ENCODE measurements around the gene ABRAXAS1.
"Not testable (repeated sequence)": the region's sequence is repeated elsewhere in the genome, so short reads cannot be mapped to it uniquely, and the experiment has no call there.

The ABRAXAS1 gene

DNA sequence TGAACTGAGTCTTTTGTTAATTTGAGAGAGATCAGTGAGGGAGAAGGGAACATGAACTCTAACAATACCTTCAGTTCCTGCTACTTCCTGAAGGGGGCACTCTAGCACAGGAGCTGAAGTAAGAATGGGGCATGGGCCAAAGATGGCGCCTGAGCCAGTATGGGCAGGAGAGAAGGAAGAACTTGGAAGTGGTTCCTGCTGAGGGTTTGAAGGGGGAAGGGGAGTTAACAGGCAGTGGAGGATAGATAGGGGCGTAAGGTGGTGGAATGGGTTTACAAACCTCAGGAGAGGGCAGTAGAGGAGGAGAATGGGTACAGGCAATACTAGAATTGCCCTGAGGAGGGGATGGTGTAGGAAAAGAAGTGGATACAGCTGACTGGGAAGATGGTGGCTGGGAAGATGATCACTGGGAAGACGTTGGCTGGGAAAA is 24.3 kb upstream of the ABRAXAS1 start:
- not testable (repeated sequence) for H3K4me3 Mint-ChIP-seq; H3K36me3 Mint-ChIP-seq (ENCODE audit: low read depth); H3K4me1 Mint-ChIP-seq; H3K9me3 Mint-ChIP-seq; H3K27ac Mint-ChIP-seq; H3K27me3 Mint-ChIP-seq (ENCODE audit: low read depth)
- TF ChIP-seq, protein P1, sequence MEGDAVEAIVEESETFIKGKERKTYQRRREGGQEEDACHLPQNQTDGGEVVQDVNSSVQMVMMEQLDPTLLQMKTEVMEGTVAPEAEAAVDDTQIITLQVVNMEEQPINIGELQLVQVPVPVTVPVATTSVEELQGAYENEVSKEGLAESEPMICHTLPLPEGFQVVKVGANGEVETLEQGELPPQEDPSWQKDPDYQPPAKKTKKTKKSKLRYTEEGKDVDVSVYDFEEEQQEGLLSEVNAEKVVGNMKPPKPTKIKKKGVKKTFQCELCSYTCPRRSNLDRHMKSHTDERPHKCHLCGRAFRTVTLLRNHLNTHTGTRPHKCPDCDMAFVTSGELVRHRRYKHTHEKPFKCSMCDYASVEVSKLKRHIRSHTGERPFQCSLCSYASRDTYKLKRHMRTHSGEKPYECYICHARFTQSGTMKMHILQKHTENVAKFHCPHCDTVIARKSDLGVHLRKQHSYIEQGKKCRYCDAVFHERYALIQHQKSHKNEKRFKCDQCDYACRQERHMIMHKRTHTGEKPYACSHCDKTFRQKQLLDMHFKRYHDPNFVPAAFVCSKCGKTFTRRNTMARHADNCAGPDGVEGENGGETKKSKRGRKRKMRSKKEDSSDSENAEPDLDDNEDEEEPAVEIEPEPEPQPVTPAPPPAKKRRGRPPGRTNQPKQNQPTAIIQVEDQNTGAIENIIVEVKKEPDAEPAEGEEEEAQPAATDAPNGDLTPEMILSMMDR (IDR thresholded peaks at IDR 0.05; ENCODE audit: unreplicated experiment in 3 of 3) = peak; percentile 15 to 33 (median 31)

DNA sequence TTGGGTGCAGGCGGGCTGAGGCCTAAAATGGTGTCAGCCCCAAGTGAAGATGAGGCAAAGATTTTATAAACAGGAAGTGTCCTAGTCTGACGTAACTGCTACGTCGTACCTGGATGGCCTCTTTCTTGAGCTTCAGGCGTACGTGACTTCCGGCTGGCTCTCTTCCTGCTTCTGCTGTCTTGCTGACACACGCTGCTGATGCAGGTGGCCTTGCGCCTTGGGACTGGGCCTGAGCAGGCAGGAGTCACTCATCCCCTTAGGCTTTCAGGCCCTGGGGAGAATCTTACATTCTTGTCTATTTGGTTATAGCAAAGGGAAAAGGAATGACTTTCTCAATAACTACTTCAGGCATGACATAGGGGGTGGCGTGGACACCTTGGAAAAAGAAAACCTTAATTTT is 20.1 kb upstream of the ABRAXAS1 start:
- Mint-ChIP-seq H3K27me3 (ENCODE audit: low read depth) (peaks cover 6% of the 10 kb centered on the region), H3K4me1 (no peaks in the 10 kb centered on the region), H3K36me3 (ENCODE audit: low read depth) (no peaks in the 10 kb centered on the region), H3K4me3 (no peak overlapping the region), H3K9me3 (no peaks in the 10 kb centered on the region), H3K27ac (no peak overlapping the region)
- TF ChIP-seq, protein P1 (IDR thresholded peaks at IDR 0.05; ENCODE audit: unreplicated experiment in 3 of 3) = no peak

DNA sequence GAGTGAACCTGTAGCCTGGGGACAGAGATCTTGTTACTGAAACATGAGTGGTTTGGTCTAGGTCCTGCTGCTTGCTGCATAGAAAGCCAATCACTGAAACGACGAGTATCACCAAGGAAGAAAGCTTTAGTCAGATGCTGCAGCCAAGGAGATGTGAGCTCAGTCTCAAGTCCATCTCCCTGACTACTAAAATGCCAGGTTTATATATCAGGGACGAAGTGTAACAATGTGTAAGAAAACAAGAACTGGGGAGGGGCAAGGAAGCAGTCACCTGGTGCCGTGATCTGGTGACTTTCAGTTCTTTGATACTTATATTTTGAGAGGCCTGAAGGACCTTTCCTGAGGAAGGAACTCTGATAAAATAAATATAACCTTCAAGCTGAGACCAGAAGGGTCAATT is 19.6 kb upstream of the ABRAXAS1 start:
- H3K27ac Mint-ChIP-seq = no peak overlapping the region
- H3K36me3 Mint-ChIP-seq (ENCODE audit: low read depth) = no peaks in the 10 kb centered on the region
- peaks cover 6% of the 10 kb centered on the region for H3K27me3 Mint-ChIP-seq (ENCODE audit: low read depth)
- TF ChIP-seq, protein P1 (IDR thresholded peaks at IDR 0.05; ENCODE audit: unreplicated experiment in 3 of 3) = no peak
- no peak overlapping the region for H3K4me3 Mint-ChIP-seq
- no peaks in the 10 kb centered on the region for H3K9me3 Mint-ChIP-seq
- no peaks in the 10 kb centered on the region for H3K4me1 Mint-ChIP-seq

DNA sequence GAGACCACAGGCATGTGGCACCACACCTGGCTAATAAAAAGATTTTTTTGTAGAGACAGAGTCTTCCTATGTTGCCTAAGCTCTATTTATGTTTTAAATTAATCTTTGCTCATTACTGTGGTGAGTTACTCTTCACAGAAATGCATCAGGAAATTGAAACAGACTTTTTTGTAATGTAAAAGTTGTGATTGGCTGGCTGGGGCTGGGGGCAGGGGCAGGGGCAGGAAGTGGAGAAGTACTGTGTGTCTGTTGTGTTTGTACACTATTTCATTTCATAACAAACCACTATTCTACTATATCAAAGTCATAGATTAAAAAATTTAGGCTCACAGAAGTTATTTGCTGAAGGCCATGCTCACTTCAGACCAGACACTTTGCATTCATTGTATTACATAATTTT is 19.1 kb upstream of the ABRAXAS1 start:
- Mint-ChIP-seq H3K9me3 (no peaks in the 10 kb centered on the region), H3K27ac (no peak overlapping the region), H3K4me1 (no peaks in the 10 kb centered on the region), H3K36me3 (ENCODE audit: low read depth) (no peaks in the 10 kb centered on the region), H3K4me3 (no peak overlapping the region), H3K27me3 (ENCODE audit: low read depth) (peaks cover 6% of the 10 kb centered on the region)
- TF ChIP-seq, protein P1 (IDR thresholded peaks at IDR 0.05; ENCODE audit: unreplicated experiment in 3 of 3) = no peak

DNA sequence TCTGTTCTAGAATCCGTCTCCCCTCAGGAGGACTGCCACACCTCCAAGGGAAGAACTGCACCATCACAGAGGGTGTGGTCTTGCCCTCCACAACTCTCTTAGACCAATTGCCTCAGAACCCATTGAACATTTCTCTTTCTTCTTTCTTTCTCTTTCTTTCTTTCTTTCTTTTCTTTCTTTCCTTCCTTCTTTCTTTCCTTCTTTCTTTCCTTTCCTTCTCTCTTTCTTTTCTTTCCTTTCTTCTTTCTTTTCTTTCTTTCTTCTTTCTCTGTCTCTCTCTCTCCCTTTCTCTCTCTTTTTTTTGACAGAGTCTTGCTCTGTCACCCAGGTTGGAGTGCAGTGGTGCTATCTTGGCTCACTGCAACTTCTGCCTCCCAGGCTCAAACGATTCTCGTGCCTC is 16.8 kb upstream of the ABRAXAS1 start:
- not testable (repeated sequence) for H3K36me3 Mint-ChIP-seq (ENCODE audit: low read depth); H3K4me1 Mint-ChIP-seq; H3K9me3 Mint-ChIP-seq; H3K4me3 Mint-ChIP-seq; H3K27ac Mint-ChIP-seq; H3K27me3 Mint-ChIP-seq (ENCODE audit: low read depth)

DNA sequence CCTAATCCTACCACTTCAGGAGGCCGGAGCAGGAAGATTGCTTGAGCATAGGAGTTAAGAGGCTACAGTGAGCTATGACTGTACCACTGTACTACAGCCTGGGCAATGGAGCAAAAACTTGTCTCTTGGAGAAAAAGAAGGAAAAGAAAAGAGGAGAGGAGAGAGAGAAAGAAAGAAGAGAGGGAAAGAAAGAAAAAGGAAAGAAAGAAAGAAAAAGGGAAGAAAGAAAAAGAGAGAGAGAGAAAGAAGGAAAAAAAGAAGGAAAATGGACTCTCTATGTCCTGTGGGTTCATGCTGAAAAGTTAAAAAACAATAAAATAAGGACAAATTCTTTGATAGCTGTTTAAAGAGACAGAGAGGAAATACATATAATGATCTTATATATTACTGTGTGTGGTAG is 13.3 kb upstream of the ABRAXAS1 start:
- H3K27me3 Mint-ChIP-seq (ENCODE audit: low read depth) = peaks cover 6% of the 10 kb centered on the region
- H3K27ac Mint-ChIP-seq = no peak overlapping the region
- H3K4me1 Mint-ChIP-seq = no peaks in the 10 kb centered on the region
- TF ChIP-seq, protein P1 (IDR thresholded peaks at IDR 0.05; ENCODE audit: unreplicated experiment in 3 of 3) = no peak
- no peaks in the 10 kb centered on the region for H3K9me3 Mint-ChIP-seq
- H3K36me3 Mint-ChIP-seq (ENCODE audit: low read depth) = no peaks in the 10 kb centered on the region
- no peak overlapping the region for H3K4me3 Mint-ChIP-seq

DNA sequence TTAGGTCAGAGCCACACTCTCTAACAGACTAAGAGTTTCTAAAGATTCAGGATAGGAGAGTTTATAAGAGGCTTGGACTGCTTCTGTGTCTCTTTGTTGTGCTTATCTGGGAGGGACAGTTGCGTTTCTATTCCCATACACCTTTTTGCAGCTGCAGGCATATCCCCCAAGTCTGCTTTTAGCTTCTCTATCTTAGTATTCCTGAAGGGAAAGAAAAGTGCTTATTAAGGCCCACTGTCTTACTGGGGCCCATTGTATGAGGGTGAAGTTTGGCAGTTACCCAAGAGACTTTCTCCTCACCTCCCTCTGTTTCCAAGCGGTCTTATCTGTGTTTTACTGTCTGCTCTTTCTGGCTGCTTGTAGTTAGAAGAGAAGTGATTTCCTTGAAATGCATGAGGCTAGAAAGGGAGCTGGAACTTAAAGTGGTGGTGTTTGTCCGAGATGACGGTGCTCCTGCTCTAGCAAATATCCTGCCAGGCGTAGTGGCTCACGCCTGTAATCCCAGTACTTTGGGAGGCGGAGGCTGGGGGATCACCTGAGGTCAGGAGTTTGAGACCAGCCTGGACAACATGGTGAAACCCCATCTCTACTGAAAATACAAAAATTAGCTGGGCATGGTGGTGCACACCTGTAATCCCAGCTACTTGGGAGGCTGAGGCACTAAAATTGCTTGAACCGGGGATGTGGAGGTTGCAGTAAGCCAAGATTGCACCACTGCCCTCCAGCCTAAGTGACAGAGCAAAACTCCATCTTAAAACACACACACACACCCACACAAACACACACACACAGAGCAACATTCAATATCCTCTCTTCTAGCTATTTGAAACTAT is 11.4 kb upstream of the ABRAXAS1 start:
- not testable (repeated sequence) for H3K9me3 Mint-ChIP-seq; H3K36me3 Mint-ChIP-seq (ENCODE audit: low read depth); H3K4me1 Mint-ChIP-seq; H3K4me3 Mint-ChIP-seq; H3K27me3 Mint-ChIP-seq (ENCODE audit: low read depth); H3K27ac Mint-ChIP-seq

Measured in nephron (organoid).